Measurements from ENCODE around the gene FANCB. TPM values are rescaled to one million over a fixed set of nuclear protein-coding genes. Genes with fewer than 3 reads are reported as not detected.

FANCB gene
- total RNA-seq (2022; extraction: Qiagen RNA extraction; ENCODE audit: low read depth), result 0.65 to 4.6 TPM (median 3.4 TPM) in 5 replicates

GRCh38 chrX:14872851-14873675, at the start of gene FANCB, which contains the start of gene MOSPD2:
TSS of gene FANCB (minus strand) at chrX:14873069. CDS start at chrX:14865510, 7,559 bp downstream.
TSS of gene MOSPD2 (plus strand) at chrX:14873421. CDS start at chrX:14873529, 108 bp downstream.

Other genes starting within 250 kb of the FANCB start
- gene MOSPD2, start 352 bp upstream of the FANCB start, total RNA-seq (2022; extraction: Qiagen RNA extraction; ENCODE audit: low read depth), result 5.6 to 9.9 TPM (median 8.7 TPM) in 5 replicates